NCI-H226 (cell line): ENCODE data around the gene RANBP17.
"Not testable (repeated sequence)": the region's sequence is repeated elsewhere in the genome, so short reads cannot be mapped to it uniquely, and the experiment has no call there.

Source experiments
- DNase-seq: peaks from one replicate; pipeline ENCODE4 v3.0.0-alpha.2; 2015

Gene RANBP17

GRCh38 chr5:170870390-170870789, 8.6 kb downstream of the RANBP17 start:
- DNase-seq = not testable (repeated sequence)

DNA sequence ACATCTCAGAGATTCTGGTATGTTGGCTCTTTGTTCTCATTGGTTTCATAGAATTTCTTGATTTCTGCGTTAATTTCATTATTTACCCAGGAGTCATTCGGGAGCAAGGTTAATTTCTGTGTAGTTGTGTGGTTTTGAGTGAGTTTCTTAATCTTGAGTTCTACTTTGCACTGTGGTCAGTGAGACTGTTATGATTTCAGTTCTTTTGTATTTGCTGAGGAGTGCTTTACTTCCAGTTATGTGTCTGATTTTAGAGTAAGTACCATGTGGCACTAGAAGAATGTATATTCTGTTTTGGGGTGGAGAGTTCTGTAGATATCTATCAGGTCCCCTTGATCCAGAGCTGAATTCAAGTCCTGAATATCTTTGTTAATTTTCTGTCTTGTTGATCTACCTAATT, 12.2 kb downstream of the RANBP17 start:
- no peak for DNase-seq

GRCh38 chr5:170875811-170876210, 14.0 kb downstream of the RANBP17 start:
- no peak for DNase-seq

DNA sequence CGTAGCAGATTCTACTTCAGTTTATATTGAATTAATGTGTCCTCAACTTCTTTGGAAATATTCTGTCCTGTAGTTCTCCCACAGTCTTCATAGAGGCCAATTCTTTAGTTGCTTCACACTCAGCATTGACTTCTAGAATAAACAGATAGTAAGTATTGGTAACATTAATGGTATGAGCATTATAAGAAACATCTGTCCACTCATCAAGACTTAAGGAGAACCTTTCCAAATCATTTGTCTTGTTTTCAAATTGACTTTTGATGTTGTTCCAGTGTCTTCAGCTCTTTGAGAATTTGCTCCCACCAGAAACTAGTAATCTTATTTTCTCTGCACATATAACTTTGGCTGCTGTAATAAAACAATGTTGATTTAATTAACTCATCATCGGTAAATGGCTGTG, 18.3 kb downstream of the RANBP17 start:
- DNase-seq = no peak

DNA sequence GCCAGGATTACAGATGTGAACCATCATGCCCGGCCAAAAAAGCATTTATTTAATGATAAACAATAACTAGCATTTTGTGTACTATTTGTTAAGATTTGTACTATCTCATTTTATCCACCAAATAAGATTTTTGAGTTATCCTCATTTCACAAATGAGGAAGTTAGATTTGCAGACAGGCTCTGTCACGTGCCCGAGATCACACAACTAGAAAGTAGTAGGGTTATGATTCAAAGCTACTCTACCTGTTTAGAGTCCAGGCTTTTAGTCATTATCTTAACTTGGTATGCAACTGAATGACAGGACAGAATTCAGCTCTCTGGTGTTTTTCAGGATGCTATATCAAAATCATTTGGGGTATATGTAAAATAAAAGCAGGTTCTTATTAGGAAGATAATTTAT, 20.5 kb downstream of the RANBP17 start:
- DNase-seq = no peak

GRCh38 chr5:170885256-170885655, 23.4 kb downstream of the RANBP17 start:
- DNase-seq = no peak

- no peak for DNase-seq
Measured at GRCh38 chr5:170885809-170886208, 24.0 kb downstream of the RANBP17 start.

- no peak for DNase-seq
Measured at GRCh38 chr5:170886210-170886894, 24.5 kb downstream of the RANBP17 start.

GRCh38 chr5:170892196-170892595, 30.4 kb downstream of the RANBP17 start:
- DNase-seq = no peak

DNA sequence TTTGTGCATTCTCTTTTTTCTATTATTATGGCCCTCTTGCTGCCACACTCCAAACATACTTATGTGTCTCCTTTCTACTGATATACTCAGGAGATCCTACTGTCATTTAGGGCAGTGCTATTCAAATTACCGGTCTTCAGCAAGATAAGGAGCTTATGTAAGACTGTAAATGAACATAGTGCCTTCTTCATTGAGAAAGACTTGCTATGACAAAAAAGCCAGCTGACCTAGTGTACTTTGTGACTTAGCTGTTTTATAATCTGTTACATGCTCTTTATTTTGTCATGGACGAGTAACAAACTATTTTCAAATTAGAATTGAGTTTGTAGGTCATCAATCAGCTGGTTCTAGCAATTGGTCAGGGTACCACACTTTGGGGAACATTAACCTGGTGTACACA, 32.8 kb downstream of the RANBP17 start:
- no peak for DNase-seq

DNA sequence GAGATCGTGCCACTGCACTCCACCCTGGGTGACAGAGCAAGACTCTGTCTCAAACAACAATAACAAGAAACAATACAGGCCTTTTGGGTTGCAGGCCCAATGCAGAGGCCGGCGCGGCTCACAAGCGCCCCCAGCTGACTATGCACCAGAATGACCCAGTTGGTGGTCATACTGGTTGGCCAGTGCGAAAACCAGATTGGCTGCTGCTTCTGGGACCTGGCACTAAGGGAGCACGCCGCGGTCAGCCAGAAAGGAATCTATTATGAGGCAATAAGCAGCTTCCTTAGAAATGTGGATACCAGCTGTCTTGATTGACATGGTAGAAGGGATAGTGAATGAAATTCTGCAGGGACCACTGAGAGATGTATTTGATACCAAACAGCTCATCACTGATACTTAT, 35.0 kb downstream of the RANBP17 start:
- DNase-seq = peak; percentile 44

GRCh38 chr5:170903075-170903474, 41.3 kb downstream of the RANBP17 start:
- no peak for DNase-seq

DNA sequence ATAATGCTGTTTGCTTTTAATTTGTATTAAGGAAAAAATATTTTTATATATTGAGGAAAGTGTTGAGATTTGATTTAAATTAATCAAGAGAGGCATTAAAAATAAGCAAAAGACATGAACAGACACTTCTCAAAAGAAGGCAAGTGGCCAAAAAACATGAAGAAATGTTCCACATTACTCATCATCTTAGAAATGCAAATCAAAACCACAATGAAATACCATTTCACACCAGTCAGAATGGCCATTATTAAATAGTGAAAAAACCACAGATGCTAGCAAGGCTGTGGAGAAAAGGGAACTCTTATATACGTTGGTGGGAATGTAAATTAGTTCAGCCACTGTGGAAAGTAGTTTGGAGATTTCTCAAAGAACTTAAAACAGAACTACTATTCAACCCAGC, 45.9 kb downstream of the RANBP17 start:
- no peak for DNase-seq

GRCh38 chr5:170913573-170913972, 51.8 kb downstream of the RANBP17 start:
- DNase-seq = no peak

- DNase-seq = no peak
Measured at GRCh38 chr5:170917113-170917512, 55.3 kb downstream of the RANBP17 start.

DNA sequence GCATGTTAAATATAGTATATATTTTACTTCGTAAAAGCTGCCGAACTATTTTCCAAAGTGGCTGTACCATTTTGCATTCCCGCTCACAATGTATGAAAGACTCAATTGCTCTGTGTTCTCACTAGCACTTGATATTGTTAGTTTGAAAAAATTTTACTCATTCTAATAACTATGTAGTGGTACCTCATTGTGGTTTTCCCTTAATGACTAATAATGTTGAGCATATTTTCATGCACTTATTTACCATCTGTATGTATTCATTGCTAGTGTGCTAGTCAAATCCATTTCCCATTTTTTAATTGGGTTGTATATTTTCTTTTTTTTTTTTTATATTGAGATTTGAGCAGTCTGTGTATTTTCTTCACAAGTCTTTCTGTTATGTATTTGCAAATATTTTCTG, 58.4 kb downstream of the RANBP17 start:
- DNase-seq = no peak

- not testable (repeated sequence) for DNase-seq
Measured at GRCh38 chr5:170922331-170922730, 60.5 kb downstream of the RANBP17 start.

- no peak for DNase-seq
Measured at GRCh38 chr5:170923910-170924620, 62.2 kb downstream of the RANBP17 start.

DNA sequence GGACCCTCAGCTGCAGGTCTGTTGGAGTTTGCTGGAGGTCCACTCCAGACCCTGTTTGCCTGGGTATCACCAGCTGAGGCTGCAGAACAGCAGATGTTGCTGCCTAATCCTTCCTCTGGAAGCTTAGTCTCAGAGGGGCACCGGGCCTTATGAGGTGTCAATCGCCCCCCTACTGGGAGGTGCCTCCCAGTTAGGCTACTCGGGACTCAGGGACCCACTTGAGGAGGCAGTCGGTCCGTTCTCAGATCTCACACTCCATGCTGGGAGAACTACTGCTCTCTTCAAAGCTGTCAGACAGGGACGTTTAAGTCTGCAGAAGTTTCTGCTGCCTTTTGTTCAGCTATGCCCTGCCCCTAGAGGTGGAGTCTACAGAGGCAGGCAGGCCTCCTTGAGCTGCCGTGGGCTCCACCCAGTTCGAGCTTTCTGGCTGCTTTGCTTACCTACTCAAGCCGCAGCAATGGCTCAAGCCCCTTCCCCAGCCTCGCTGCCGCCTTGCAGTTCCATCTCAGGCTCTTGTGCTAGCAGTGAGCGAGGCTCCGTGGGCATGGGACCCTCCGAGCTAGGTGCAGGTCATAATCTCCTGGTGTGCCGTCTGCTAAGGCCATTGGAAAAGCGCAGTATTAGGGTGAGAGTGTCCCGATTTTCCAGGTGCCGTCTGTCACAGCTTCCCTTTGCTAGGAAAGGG, 73.9 kb downstream of the RANBP17 start:
- not testable (repeated sequence) for DNase-seq

GRCh38 chr5:170937072-170937471, 75.3 kb downstream of the RANBP17 start:
- DNase-seq = no peak

- DNase-seq = no peak
Measured at GRCh38 chr5:170937914-170938313, 76.1 kb downstream of the RANBP17 start.

DNA sequence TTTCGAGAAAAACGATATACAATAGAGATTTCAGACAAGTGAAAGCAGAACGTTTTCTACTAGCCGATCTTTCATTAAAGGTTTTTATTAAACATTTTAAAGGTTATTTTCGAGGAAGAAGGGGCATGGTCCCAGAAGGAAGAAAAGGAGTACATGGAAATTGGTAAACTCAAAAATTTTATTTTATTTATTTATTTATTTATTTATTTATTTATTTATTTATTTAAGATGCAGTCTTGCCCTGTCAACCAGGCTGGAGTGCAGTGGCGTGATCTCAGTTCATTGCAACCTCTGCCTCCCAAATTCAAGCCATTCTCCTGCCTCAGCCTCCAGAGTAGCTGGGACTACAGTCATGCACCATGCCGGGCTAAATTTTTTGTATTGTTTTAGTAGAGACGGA, 77.4 kb downstream of the RANBP17 start:
- DNase-seq = no peak

- no peak for DNase-seq
Measured at GRCh38 chr5:170941788-170942187, 80.0 kb downstream of the RANBP17 start.

DNA sequence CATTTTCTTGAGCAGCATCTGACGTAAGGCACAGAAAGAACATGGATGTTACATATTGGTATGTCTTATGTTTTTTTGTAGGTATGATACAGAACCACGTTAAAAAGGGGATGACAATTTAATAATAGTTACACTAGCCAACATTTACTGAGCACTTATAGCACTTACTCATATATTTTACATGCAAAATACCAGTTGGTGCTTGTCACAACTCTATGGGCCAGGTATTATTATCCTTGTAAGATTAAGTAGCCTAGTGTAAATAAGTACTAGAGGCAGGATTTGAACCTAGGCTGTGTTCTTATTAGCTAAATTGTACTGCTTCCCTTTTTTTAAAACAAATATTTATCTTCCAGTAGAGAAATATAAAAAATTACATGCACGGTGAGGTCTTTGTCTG, 83.5 kb downstream of the RANBP17 start:
- DNase-seq = no peak
